GM23338 (cell line): ENCODE measurements around the gene PSMB8.
"Not testable (repeated sequence)": the region's sequence is repeated elsewhere in the genome, so short reads cannot be mapped to it uniquely, and the experiment has no call there.

Experiments
- CTCF ChIP-seq, 2 experiments: fragments of 200-600 bp in 1 of 2; sonication (generic) in 1 of 2; conservative IDR thresholded peaks; 2 replicates each; pipeline versions ENCODE4 v1.5.1 to v1.6.1; 2016 to 2017; ENCODE audit warnings: antibody characterized with exemption in 2 of 2, low read depth in 2 of 2, mild to moderate bottlenecking in 2 of 2, moderate library complexity in 1 of 2
- EZH2 ChIP-seq: fragments of 200-600 bp; sonication (generic); IDR thresholded peaks from one replicate; pipeline ENCODE4 v1.8.0; 2017; ENCODE audit warnings: antibody characterized with exemption, mild to moderate bottlenecking, low read depth; ENCODE audit not compliant: unreplicated experiment
- EZH2phosphoT487 ChIP-seq: fragments of 200-600 bp; sonication (generic); IDR thresholded peaks from one replicate; pipeline ENCODE4 v1.8.1; 2018; ENCODE audit warnings: antibody characterized with exemption; ENCODE audit not compliant: unreplicated experiment
- POLR2AphosphoS5 ChIP-seq: IDR thresholded peaks from 2 replicates; pipeline ENCODE4 v1.6.1; 2016; ENCODE audit warnings: antibody characterized with exemption, low read depth

DNA sequence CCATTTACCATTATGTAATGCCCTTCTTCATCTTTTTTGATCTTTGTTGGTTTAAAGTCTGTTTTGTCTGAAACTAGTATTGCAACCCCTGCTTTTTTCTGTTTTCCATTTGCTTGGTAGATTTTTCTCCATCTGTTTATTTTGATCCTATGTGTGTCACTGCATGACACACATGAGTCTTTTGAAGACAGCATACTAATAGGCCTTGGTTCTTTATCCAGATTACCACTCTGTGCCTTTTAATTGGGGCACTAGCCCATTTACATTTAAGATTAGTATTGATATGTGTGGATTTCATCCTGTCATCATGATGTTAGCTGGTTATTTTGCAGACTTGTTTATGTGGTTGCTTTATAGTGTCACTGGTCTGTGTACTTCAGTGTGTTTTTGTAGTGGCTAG, 38.4 kb downstream of the PSMB8 start:
- not testable (repeated sequence) for TF ChIP-seq CTCF (conservative IDR thresholded peaks at IDR 0.05; ENCODE audit: low read depth in 2 of 2); POLR2AphosphoS5; EZH2phosphoT487; EZH2
